KMS-11 (cell line): ENCODE data around the gene OR2B2.
"Not testable (repeated sequence)": the region's sequence is repeated elsewhere in the genome, so short reads cannot be mapped to it uniquely, and the experiment has no call there.

Source experiments
- H2AFZ ChIP-seq: fragments of 200-600 bp; sonication (generic); 2 replicates; pipeline ENCODE4 v1.6.1; 2016; ENCODE audit warnings: antibody characterized with exemption, mixed run types, low read depth
- H3K27ac ChIP-seq: fragments of 200-600 bp; sonication (generic); 2 replicates; pipeline ENCODE4 v1.6.1; 2016; ENCODE audit warnings: mild to moderate bottlenecking, mixed run types
- H3K27me3 ChIP-seq: fragments of 200-600 bp; sonication (generic); 2 replicates; pipeline ENCODE4 v1.6.1; 2017; ENCODE audit warnings: mild to moderate bottlenecking, low read depth, mixed run types, moderate library complexity; ENCODE audit not compliant: insufficient read depth
- H3K36me3 ChIP-seq: fragments of 200-600 bp; sonication (generic); 2 replicates; pipeline ENCODE4 v1.6.1; 2017; ENCODE audit warnings: mild to moderate bottlenecking, mixed run types; ENCODE audit not compliant: insufficient read depth
- H3K4me1 ChIP-seq: fragments of 200-600 bp; sonication (generic); 2 replicates; pipeline ENCODE4 v1.6.1; 2016; ENCODE audit warnings: mild to moderate bottlenecking, low read depth, mixed run types; ENCODE audit not compliant: poor library complexity, severe bottlenecking
- H3K4me2 ChIP-seq: fragments of 200-600 bp; sonication (generic); 2 replicates; pipeline ENCODE4 v1.7.0; 2016; ENCODE audit warnings: mild to moderate bottlenecking, mixed run types
- H3K4me3 ChIP-seq: fragments of 200-600 bp; sonication (generic); IDR thresholded peaks from 2 replicates; pipeline ENCODE4 v1.6.1; 2017; ENCODE audit warnings: low read depth, low read length, mixed read lengths; ENCODE audit not compliant: insufficient read depth
- H3K79me2 ChIP-seq: fragments of 200-600 bp; sonication (generic); 2 replicates; pipeline ENCODE4 v1.6.1; 2016; ENCODE audit warnings: low read depth, mixed run types; ENCODE audit not compliant: insufficient read depth
- H3K9ac ChIP-seq: fragments of 200-600 bp; sonication (generic); 2 replicates; pipeline ENCODE4 v1.6.1; 2016; ENCODE audit warnings: mild to moderate bottlenecking, mixed run types
- H4K20me1 ChIP-seq: fragments of 200-600 bp; sonication (generic); 2 replicates; pipeline ENCODE4 v1.6.1; 2016; ENCODE audit warnings: mild to moderate bottlenecking, mixed run types; ENCODE audit not compliant: insufficient read depth
- CTCF ChIP-seq: fragments of 200-600 bp; sonication (generic); conservative IDR thresholded peaks from 2 replicates; pipeline ENCODE4 v1.6.1; 2017; ENCODE audit warnings: low read depth, mild to moderate bottlenecking, antibody characterized with exemption, low read length, moderate library complexity, mixed read lengths

The OR2B2 gene

DNA sequence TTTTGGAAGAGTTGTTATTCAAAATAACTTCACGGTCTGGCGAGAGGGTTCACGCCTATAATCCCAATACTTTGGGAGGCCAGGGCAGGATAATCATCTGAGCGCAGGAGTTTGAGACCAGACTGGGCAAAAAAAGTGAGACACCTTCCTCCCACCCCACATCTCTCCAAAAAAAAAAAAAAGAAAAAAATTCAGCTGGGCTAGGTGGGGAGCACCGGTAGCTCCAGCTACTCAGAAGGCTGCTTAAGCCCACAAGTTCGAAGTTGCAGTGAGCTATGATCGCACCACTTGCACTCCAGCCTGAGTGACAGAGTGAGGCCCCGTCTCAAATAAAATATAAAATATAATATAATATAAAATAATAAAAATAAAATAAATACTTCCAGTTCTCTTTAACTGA, 10.4 kb downstream of the OR2B2 start:
- no peak overlapping the region for H3K4me3 ChIP-seq
- H3K27me3 ChIP-seq, result no peaks in the 10 kb centered on the region
- H3K4me1 ChIP-seq, result peaks cover 28% of the 10 kb centered on the region
- no peaks in the 10 kb centered on the region for H4K20me1 ChIP-seq
- no peaks in the 10 kb centered on the region for H3K36me3 ChIP-seq
- peaks cover 33% of the 10 kb centered on the region; the same call in 1 of the 2 replicates for H3K79me2 ChIP-seq
- TF ChIP-seq CTCF, result no peak
- peak overlapping the region; percentile 81; the same call in 1 of the 2 replicates for H3K4me2 ChIP-seq
- no peak overlapping the region for H2AFZ ChIP-seq
- no peak overlapping the region for H3K27ac ChIP-seq
- no peak overlapping the region for H3K9ac ChIP-seq

DNA sequence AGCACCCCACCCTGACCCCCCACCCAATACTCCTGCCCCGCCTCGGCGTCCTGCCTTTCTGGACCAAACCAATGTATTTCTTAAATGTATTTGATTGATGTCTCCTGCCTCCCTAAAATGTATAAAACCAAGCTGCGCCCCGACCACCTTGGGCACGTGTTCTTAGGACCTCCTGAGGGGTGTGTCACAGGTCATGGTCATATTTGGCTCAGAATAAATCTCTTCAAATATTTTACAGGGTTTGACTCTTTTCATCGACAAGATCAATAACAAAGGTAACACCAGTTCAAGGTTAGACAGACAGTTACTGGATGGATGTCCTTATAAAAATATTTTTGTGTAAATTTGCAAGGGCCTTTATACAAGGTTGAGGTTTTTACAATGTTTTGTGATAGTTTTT, 12.0 kb downstream of the OR2B2 start:
- H3K27me3 ChIP-seq, H2AFZ ChIP-seq, H3K27ac ChIP-seq, H3K36me3 ChIP-seq, H3K4me2 ChIP-seq, H4K20me1 ChIP-seq, H3K4me3 ChIP-seq, H3K9ac ChIP-seq: not testable (repeated sequence)
- peaks cover 49% of the 10 kb centered on the region; the same call in 1 of the 2 replicates for H3K79me2 ChIP-seq
- peaks cover 40% of the 10 kb centered on the region for H3K4me1 ChIP-seq

DNA sequence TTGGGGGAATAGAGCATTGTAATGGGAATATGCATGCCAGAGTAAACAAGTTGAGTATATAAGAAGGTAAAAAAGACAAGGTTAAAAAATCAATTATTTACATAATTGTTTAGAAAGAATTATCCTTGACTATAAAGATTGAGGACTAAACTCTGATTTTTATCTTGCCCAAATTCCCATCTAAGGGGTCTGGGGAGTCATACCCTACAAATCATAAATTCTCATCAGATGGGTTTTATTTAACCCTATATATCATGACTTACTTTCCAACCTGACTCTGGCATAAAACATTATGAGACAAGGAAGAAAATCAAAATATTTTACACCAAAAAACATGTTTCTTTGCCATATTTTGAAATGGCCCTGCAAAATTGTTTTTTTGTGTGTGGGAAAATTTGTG, 12.7 kb downstream of the OR2B2 start:
- no peak for TF ChIP-seq CTCF
- peaks cover 55% of the 10 kb centered on the region for H3K79me2 ChIP-seq
- peaks cover 3% of the 10 kb centered on the region; the same call in 1 of the 2 replicates for H4K20me1 ChIP-seq
- H3K27me3 ChIP-seq, result no peaks in the 10 kb centered on the region
- H3K4me3 ChIP-seq, result no peak overlapping the region
- H3K36me3 ChIP-seq, result no peaks in the 10 kb centered on the region
- no peak overlapping the region for H3K9ac ChIP-seq
- no peak overlapping the region for H2AFZ ChIP-seq
- H3K27ac ChIP-seq, result no peak overlapping the region
- no peak overlapping the region for H3K4me2 ChIP-seq
- peaks cover 40% of the 10 kb centered on the region for H3K4me1 ChIP-seq

DNA sequence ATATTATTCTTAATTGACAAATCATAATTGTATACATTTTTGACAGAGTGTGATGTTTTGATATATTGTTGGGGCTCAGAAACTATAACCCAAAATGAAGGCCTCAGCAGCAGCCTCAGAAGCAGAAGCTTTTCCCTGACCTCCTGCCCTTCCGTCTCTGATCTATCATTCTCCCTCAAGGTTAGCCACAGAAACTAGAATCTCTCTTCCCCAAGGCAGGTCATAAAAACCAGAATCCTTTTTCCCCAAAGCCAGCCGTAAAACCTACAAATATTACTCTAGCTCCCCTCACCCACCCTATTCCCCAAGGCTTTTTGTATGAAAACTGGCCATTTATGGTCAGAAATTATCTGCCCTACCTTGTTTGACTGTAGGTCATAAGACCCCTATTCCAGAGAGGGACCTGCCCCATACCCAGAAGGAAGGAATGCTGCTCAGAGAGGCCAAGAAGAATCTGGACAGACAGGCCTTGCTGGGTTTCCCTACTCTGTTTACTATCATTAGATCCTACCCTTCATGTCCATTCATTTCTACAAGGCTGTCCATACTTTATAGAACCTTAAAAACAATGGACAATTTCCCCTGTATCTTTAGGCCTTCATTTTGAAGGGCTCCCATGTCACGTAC, 14.5 kb downstream of the OR2B2 start:
- Histone ChIP-seq H3K9ac (no peak overlapping the region), H3K4me3 (no peak overlapping the region), H4K20me1 (peaks cover 3% of the 10 kb centered on the region; the same call in 1 of the 2 replicates), H3K36me3 (no peaks in the 10 kb centered on the region), H3K27me3 (no peaks in the 10 kb centered on the region), H3K79me2 (peaks cover 70% of the 10 kb centered on the region), H3K4me2 (peak overlapping the region; percentile 16; the same call in 1 of the 2 replicates), H3K4me1 (peaks cover 36% of the 10 kb centered on the region), H3K27ac (no peak overlapping the region), H2AFZ (no peak overlapping the region)
- TF ChIP-seq CTCF, result no peak

DNA sequence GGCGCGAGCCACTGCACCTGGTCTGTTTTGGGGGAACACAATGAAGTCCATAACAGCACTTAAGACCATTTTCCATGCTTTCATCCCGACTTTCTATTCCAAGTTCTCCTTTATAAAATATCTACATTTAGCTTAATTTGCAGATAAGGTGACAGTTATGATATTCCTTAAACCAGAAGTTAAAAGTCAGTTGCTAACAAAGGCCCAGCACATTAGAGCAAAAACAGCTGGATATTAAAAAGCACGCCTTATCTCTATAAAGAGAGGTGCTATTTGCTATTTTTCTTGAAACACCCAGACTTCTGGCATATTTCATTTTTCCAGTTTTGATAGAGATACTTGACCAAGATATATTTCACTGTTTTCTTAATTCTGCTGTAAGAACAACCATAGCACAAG, 15.8 kb downstream of the OR2B2 start:
- TF ChIP-seq CTCF, result no peak
- H3K9ac ChIP-seq, result peak overlapping the region; percentile 99; the same call in 1 of the 2 replicates
- no peak overlapping the region for H2AFZ ChIP-seq
- H3K36me3 ChIP-seq, result no peaks in the 10 kb centered on the region
- no peak overlapping the region for H3K4me3 ChIP-seq
- H3K27me3 ChIP-seq, result no peaks in the 10 kb centered on the region
- peaks cover 27% of the 10 kb centered on the region for H3K4me1 ChIP-seq
- H3K27ac ChIP-seq, result peak overlapping the region; percentile 98; the same call in 1 of the 2 replicates
- peaks cover 80% of the 10 kb centered on the region for H3K79me2 ChIP-seq
- peak overlapping the region; percentile 69 for H3K4me2 ChIP-seq
- peaks cover 3% of the 10 kb centered on the region; the same call in 1 of the 2 replicates for H4K20me1 ChIP-seq
